MM.1S (cell line): ENCODE data around the gene ALKBH6.

ENCODE experiments used
- CTCF ChIP-seq: fragments of 300-600 bp; sonication (generic); IDR thresholded peaks from 2 replicates; pipeline ENCODE4 v1.5.1; 2016; ENCODE audit warnings: antibody characterized with exemption, low read length, mixed read lengths
- EZH2 ChIP-seq: fragments of 300-600 bp; sonication (generic); optimal IDR thresholded peaks from 2 replicates; pipeline ENCODE3; 2017; ENCODE audit warnings: low read depth, mild to moderate bottlenecking, antibody characterized with exemption, low read length, mixed read lengths

DNA sequence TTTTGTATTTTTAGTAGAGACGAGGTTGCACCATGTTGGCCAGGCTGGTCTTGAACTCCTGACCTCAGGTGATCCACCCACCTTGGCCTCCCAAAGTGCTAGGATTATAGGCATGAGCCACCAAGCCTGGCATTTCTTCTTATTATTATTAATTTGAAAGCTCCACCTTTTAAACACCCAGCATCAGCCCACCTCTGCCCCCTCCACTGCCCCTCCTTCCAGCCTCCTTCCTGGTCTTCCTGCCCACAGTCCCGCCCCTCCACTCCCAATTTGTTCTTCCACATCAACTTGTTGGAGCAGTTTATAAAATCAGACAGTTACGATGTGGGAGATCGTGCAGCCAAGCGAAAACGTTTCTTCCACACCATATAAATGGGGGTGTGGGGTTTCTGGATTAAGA lies 26.5 kb upstream of the ALKBH6 start:
- no peak for TF ChIP-seq CTCF
- TF ChIP-seq EZH2: no peak
